K562 (cell line): ENCODE results near the gene ZNF26. TPM values are rescaled to one million over a fixed set of nuclear protein-coding genes. Genes with fewer than 3 reads are reported as not detected.

Source experiments
- ATAC-seq: fragments of 200-7000 bp; cut with Tn5 transposase; 3 replicates; pipeline ENCODE4 v1.9.1; 2020; ENCODE audit warnings: moderate library complexity
- BruUV-seq: library from RNA; stranded (reverse); fragments of 400-500 nt; replicated peaks from 2 replicates; lab custom pipeline; 2021; lab: Mats Ljungman, UMichigan
- CTCF ChIA-PET: fragments of 300-600 bp; formaldehyde crosslinking; extraction: SDS; loops from one replicate; lab custom pipeline; 2021; ENCODE audit warnings: low intra/inter-chr PET ratio; lab: Yijun Ruan, JAX
- POLR2A ChIA-PET: fragments of 300-600, 350-650 bp; sonication (Branson Sonifier 250); formaldehyde crosslinking; extraction: SDS; loops from one replicate; lab custom pipeline; 2021; ENCODE audit warnings: antibody characterized with exemption, inconsistent platforms; lab: Yijun Ruan, JAX
- DNase-seq, 4 experiments: peaks; one replicate each; pipeline versions ENCODE4 v3.0.0 to v3.0.0-alpha.2; 2011 to 2018; ENCODE audit warnings: low spot score in 3 of 4, mixed read lengths in 3 of 4; ENCODE audit errors: extremely low read depth in 1 of 4
- FAIRE-seq: peaks from 2 replicates; lab custom pipeline; 2011; peaks lifted over from hg19 to GRCh38; lab: Jason Lieb, UNC
- H2AFZ ChIP-seq: 2 replicates; pipeline ENCODE4 v1.6.0; 2011; ENCODE audit warnings: low read depth, low read length, control low read depth, inconsistent platforms
- H3K27ac ChIP-seq: fragments of 200-600 bp; 3 replicates; pipeline ENCODE4 v1.8.0; 2011; ENCODE audit warnings: low read depth, mild to moderate bottlenecking, control low read depth, inconsistent platforms, low read length, moderate library complexity, mixed read lengths; ENCODE audit errors: extremely low read depth
- H3K27me3 ChIP-seq, 2 experiments: fragments of 300-600 bp in 1 of 2; 2 replicates in 1 of 2; 3 replicates in 1 of 2; pipeline versions ENCODE4 v1.6.0 to v1.8.0; 2011; ENCODE audit warnings: inconsistent platforms in 2 of 2, low read length in 2 of 2, mild to moderate bottlenecking in 1 of 2, mixed read lengths in 1 of 2, moderate library complexity in 1 of 2; ENCODE audit not compliant: control insufficient read depth in 2 of 2, insufficient read depth in 2 of 2
- H3K36me3 ChIP-seq: fragments of 300-600 bp; 3 replicates; pipeline ENCODE4 v1.8.0; 2011; ENCODE audit warnings: mild to moderate bottlenecking, low read length, inconsistent platforms; ENCODE audit not compliant: control insufficient read depth, insufficient read depth
- H3K4me1 ChIP-seq, 2 experiments: fragments of 200-600 bp in 1 of 2; replicated peaks in 1 of 2; 2 replicates in 1 of 2; 3 replicates in 1 of 2; pipeline versions ENCODE4 v1.5.1 to v1.8.0; 2011; ENCODE audit warnings: inconsistent platforms in 2 of 2, low read length in 2 of 2, mild to moderate bottlenecking in 1 of 2, mixed read lengths in 1 of 2, moderate library complexity in 1 of 2; ENCODE audit not compliant: control insufficient read depth in 2 of 2, insufficient read depth in 2 of 2
- H3K4me2 ChIP-seq: 2 replicates; pipeline ENCODE4 v1.6.1; 2011; ENCODE audit warnings: low read length, control low read depth, inconsistent platforms, mixed read lengths; ENCODE audit not compliant: insufficient read depth
- H3K4me3 ChIP-seq: fragments of 200-600 bp; sonication (generic), shearing (Covaris generic); 2 replicates; pipeline ENCODE4 v1.5.1; 2016; ENCODE audit warnings: control low read depth, inconsistent platforms
- H3K79me2 ChIP-seq: fragments of 200-600 bp; 3 replicates; pipeline ENCODE4 v1.8.0; 2011; ENCODE audit warnings: low read length, inconsistent platforms; ENCODE audit not compliant: control insufficient read depth, insufficient read depth
- H3K9ac ChIP-seq, 2 experiments: 2 replicates each; pipeline versions ENCODE4 v1.6.0 to v1.6.1; 2011; ENCODE audit warnings: low read depth in 2 of 2, low read length in 2 of 2, control low read depth in 1 of 2, inconsistent platforms in 1 of 2, mild to moderate bottlenecking in 1 of 2, mixed read lengths in 1 of 2; ENCODE audit not compliant: insufficient read depth in 1 of 2
- H3K9me1 ChIP-seq: one replicate; pipeline ENCODE4 v1.6.0; 2011; ENCODE audit warnings: inconsistent platforms, mild to moderate bottlenecking, low read length, moderate library complexity; ENCODE audit not compliant: control insufficient read depth, insufficient read depth
- H3K9me3 ChIP-seq: replicated peaks from 2 replicates; pipeline ENCODE4 v1.5.1; 2011; ENCODE audit warnings: low read depth, low read length, inconsistent platforms; ENCODE audit not compliant: control insufficient read depth, insufficient read depth
- H4K20me1 ChIP-seq: replicated peaks from 2 replicates; pipeline ENCODE4 v1.6.1; 2011; ENCODE audit warnings: low read length, inconsistent platforms, mixed read lengths; ENCODE audit not compliant: control insufficient read depth, insufficient read depth
- ESRRA ChIP-seq: fragments of 450-650 bp; IDR thresholded peaks from 2 replicates; pipeline ENCODE4 v1.6.1; 2014; ENCODE audit warnings: low read depth, mild to moderate bottlenecking, moderate library complexity, borderline replicate concordance
- FOXA1 ChIP-seq: fragments of 450-650 bp; IDR thresholded peaks from 2 replicates; pipeline ENCODE4 v1.6.1; 2016; ENCODE audit warnings: mild to moderate bottlenecking, borderline replicate concordance
- HDAC1 ChIP-seq, 2 experiments: fragments of 450-650 bp; IDR thresholded peaks; 2 replicates each; pipeline ENCODE4 v1.6.1; 2016 to 2017; ENCODE audit warnings: inconsistent platforms in 1 of 2, mild to moderate bottlenecking in 1 of 2, moderate library complexity in 1 of 2
- KDM4B ChIP-seq, 2 experiments: fragments of 450-650 bp in 1 of 2; sonication (generic) in 1 of 2; IDR thresholded peaks; 2 replicates each; pipeline ENCODE4 v1.6.1; 2016 to 2017; ENCODE audit warnings: borderline replicate concordance in 2 of 2, antibody characterized with exemption in 1 of 2, low read depth in 1 of 2, mild to moderate bottlenecking in 1 of 2
- MYC ChIP-seq, 2 experiments: fragments of 250-450 bp in 1 of 2; sonication (Bioruptor Pico) in 1 of 2; IDR thresholded peaks; 2 replicates each; pipeline versions ENCODE4 v1.5.1 to v1.6.1; 2012 to 2021; ENCODE audit warnings: low read depth in 2 of 2, borderline replicate concordance in 1 of 2, improper control_type of control experiment in 1 of 2, low read length in 1 of 2, mild to moderate bottlenecking in 1 of 2, moderate library complexity in 1 of 2
- NCOA4 ChIP-seq: fragments of 450-650 bp; IDR thresholded peaks from 2 replicates; pipeline ENCODE4 v1.6.1; 2018; ENCODE audit warnings: mild to moderate bottlenecking; ENCODE audit not compliant: partially characterized antibody
- NFIC ChIP-seq: fragments of 450-650 bp; IDR thresholded peaks from 2 replicates; pipeline ENCODE4 v1.6.1; 2017; ENCODE audit warnings: mild to moderate bottlenecking, inconsistent platforms
- NR2C2 ChIP-seq, 2 experiments: fragments of 200-800 bp in 1 of 2; sonication (Bioruptor generic) in 1 of 2; sonication (generic) in 1 of 2; formaldehyde crosslinking in 1 of 2; IDR thresholded peaks; 2 replicates each; pipeline versions ENCODE4 v1.6.1 to v1.8.0; 2016 to 2022; ENCODE audit warnings: mild to moderate bottlenecking in 1 of 2, missing compliant biosample characterization in 1 of 2, missing genetic modification characterization in 1 of 2, missing genetic modification reagents in 1 of 2
- SP1 ChIP-seq: sonication (generic); formaldehyde crosslinking; IDR thresholded peaks from 2 replicates; pipeline ENCODE4 v1.8.1; 2022; ENCODE audit warnings: mild to moderate bottlenecking, missing genetic modification reagents
- ZFP30 ChIP-seq: fragments of 250-450 bp; sonication (Bioruptor Pico); IDR thresholded peaks from 2 replicates; pipeline ENCODE4 v1.8.0; 2022; ENCODE audit warnings: moderate library complexity, mild to moderate bottlenecking, inconsistent platforms, borderline replicate concordance
- ZNF184 ChIP-seq: sonication (generic); formaldehyde crosslinking; IDR thresholded peaks from 2 replicates; pipeline ENCODE4 v1.5.0; 2020; ENCODE audit warnings: missing genetic modification reagents
- ZNF75A ChIP-seq: fragments of 450-650 bp; formaldehyde crosslinking; IDR thresholded peaks from 2 replicates; pipeline ENCODE4 v1.4.0; 2020; ENCODE audit warnings: mild to moderate bottlenecking
- WGBS: fragments of 100-300 bp; shearing (Covaris generic); methylation state at CpG from one replicate; pipeline ENCODE4 v1.1.6; 2016; ENCODE audit warnings: low coverage, mixed read lengths; ENCODE audit not compliant: insufficient coverage; ENCODE audit errors: missing lambda C conversion rate; 5-methylcytosine and 5-hydroxymethylcytosine counted together
- in situ Hi-C: fragments of 300-500 bp; cut with MboI; formaldehyde crosslinking; loops from 4 replicates; pipeline ENCODE4 v1.15.0; 2018; ENCODE audit warnings: inconsistent platforms, mixed read lengths
- intact Hi-C: fragments of 100-400 bp; cut with micrococcal nuclease; formaldehyde crosslinking; loops from 2 replicates; pipeline ENCODE4 v1.14.2; 2022
- polyA plus RNA-seq, 8 experiments: library from polyadenylated mRNA; depleted of rRNA in 4 of 8; stranded (reverse) in 5 of 8; unstranded in 3 of 8; fragments of >200 nt; fragmentation: Nextera tagmentation in 2 of 8; fragmentation: Illumina TruSeq in 1 of 8; extraction: Ambion mirVana in 2 of 8; extraction: Trizol in 1 of 8; gene quantifications; 2 replicates each; pipeline versions ENCODE4 v1.2.1 to v1.2.3, GENCODE V29; 2011 to 2014; ENCODE audit warnings: inconsistent platforms in 1 of 8, missing spikeins in 1 of 8
- total RNA-seq, 7 experiments: library from RNA; depleted of rRNA in 6 of 7; stranded (reverse); fragments of >200 nt in 6 of 7; fragmentation: Illumina TruSeq in 2 of 7; extraction: Trizol in 2 of 7; gene quantifications; 2 replicates each; pipeline versions ENCODE4 v1.2.1 to v1.2.3, GENCODE V29; 2011 to 2021; ENCODE audit warnings: low replicate concordance in 1 of 7
- TF ChIP-seq, protein P1 (sequence below), 2 experiments: IDR thresholded peaks in 1 of 2; conservative IDR thresholded peaks in 1 of 2; 2 replicates each; pipeline ENCODE4 v1.6.1; 2016; ENCODE audit warnings: low read depth in 2 of 2, mild to moderate bottlenecking in 1 of 2, missing compliant biosample characterization in 1 of 2, missing genetic modification characterization in 1 of 2, moderate library complexity in 1 of 2

ZNF26 gene
- total and polyA plus RNA-seq, 9 of the 15 experiments (the other 6 are each of a cell fraction or from before 2014, with no cell fraction given) = 1.2 to 14.1 (median 8.0) TPM

DNA sequence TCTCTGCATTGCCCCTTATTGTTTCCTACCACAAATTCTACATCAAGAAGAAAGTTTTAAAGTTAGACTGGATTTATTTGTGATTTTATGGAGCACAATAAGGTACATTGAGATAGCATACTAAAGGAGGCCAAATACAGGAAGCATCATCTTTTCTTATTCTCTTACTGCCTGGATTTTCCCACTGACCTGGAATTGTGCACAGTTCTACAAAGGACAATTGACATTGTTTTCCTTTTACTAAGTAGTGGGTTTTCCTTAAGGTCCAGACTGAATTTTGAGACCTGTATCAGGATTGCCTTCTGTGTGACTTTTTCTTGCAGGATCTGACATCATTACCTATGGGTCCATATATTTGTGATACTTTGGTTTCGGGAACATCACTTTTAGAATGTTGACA lies 75.8 kb downstream of the ZNF26 start:
- Histone ChIP-seq H3K36me3 (peaks cover 3% of the 10 kb centered on the region; the same call in 1 of the 3 replicates), H2AFZ (no peak overlapping the region), H3K27ac (no peak overlapping the region), H3K4me2 (no peak overlapping the region), H3K27me3 (no peaks in the 10 kb centered on the region), H3K9me3 (peaks cover 47% of the 10 kb centered on the region), H3K79me2 (no peaks in the 10 kb centered on the region), H4K20me1 (no peaks in the 10 kb centered on the region), H3K9ac (no peak overlapping the region), H3K4me1 (no peaks in the 10 kb centered on the region), H3K4me3 (no peak overlapping the region), H3K9me1 (no peaks in the 10 kb centered on the region)
- CTCF ChIA-PET = no interaction called here
- ATAC-seq = no peak
- FAIRE-seq = no peak
- in situ Hi-C loops = no loop called here
- WGBS = 7% methylated on average over 1 of the region's 1 CpG
- POLR2A ChIA-PET = interaction anchor here (1.1 kb wide), 1 partner anchor 11 kb away, joined by 3 read pairs; no protein-coding TSS in a partner anchor
- intact Hi-C loops = loop anchor here (10.0 kb wide), 1 partner anchor 97 kb away; no protein-coding TSS in a partner anchor
- DNase-seq = no peak
- TF ChIP-seq HDAC1 (IDR thresholded peaks at IDR 0.05) = no peak
- TF ChIP-seq ZFP30 (CRISPR knock-in tag) = no peak
- peak; percentile 91 for TF ChIP-seq ZNF75A (CRISPR knock-in tag)
- no TSS peak for BruUV-seq

DNA sequence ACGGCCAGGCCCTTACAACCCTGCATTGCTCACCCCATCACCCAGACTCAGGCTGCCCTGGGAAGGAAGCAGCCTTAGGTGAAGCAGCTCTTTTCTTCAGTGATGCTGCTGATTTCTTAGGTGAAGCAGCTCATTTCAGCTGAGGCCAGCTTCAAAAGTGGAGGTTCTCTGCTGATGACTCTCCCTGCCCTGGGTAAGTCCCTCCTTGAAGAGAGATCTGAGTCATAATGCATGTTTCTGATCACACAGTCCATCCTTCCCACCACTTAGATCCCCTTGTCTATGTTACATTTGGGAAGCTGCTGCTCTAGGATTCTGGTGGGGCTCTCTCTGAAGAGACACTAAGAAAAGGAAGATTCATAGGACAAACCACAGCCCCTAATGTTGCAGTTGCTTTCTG lies 77.4 kb downstream of the ZNF26 start:
- H3K9me3 ChIP-seq = peaks cover 37% of the 10 kb centered on the region
- POLR2A ChIA-PET = no interaction called here
- no TSS peak for BruUV-seq
- TF ChIP-seq KDM4B (IDR thresholded peaks at IDR 0.05; ENCODE audit: borderline replicate concordance in 2 of 2, low read depth in 1 of 2) (no peak), NR2C2 (CRISPR knock-in tag; IDR thresholded peaks at IDR 0.05) (no peak), NR2C2 (tag; IDR thresholded peaks at IDR 0.05) (no peak), NFIC (no peak), SP1 (CRISPR knock-in tag) (no peak), ESRRA (no peak), MYC (IDR thresholded peaks at IDR 0.05; ENCODE audit: low read depth, low read length) (no peak), MYC (CRISPR knock-in tag; IDR thresholded peaks at IDR 0.05; ENCODE audit: borderline replicate concordance, low read depth) (no peak), ZNF184 (CRISPR knock-in tag) (no peak), NCOA4 (no peak), FOXA1 (no peak)
- TF ChIP-seq, protein P1, sequence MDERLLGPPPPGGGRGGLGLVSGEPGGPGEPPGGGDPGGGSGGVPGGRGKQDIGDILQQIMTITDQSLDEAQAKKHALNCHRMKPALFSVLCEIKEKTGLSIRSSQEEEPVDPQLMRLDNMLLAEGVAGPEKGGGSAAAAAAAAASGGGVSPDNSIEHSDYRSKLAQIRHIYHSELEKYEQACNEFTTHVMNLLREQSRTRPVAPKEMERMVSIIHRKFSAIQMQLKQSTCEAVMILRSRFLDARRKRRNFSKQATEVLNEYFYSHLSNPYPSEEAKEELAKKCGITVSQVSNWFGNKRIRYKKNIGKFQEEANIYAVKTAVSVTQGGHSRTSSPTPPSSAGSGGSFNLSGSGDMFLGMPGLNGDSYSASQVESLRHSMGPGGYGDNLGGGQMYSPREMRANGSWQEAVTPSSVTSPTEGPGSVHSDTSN (CRISPR knock-in tag; IDR thresholded peaks at IDR 0.05; ENCODE audit: low read depth) = no peak
- TF ChIP-seq, protein P1 (tag; conservative IDR thresholded peaks at IDR 0.05; ENCODE audit: low read depth) = no peak

More for the DNA sequence above, 77.4 kb downstream of the ZNF26 start:
- FAIRE-seq (no peak), ATAC-seq (no peak), DNase-seq (no peak)
- in situ Hi-C loops (no loop called here), intact Hi-C loops (loop anchor here (10.0 kb wide), 1 partner anchor 99 kb away; no protein-coding TSS in a partner anchor)
- no peak overlapping the region for H3K4me3 ChIP-seq
- H3K36me3 ChIP-seq = no peaks in the 10 kb centered on the region
- H3K9ac ChIP-seq = no peak overlapping the region
- no peak overlapping the region for H3K27ac ChIP-seq
- no peaks in the 10 kb centered on the region for H4K20me1 ChIP-seq
- H3K4me1 ChIP-seq = no peaks in the 10 kb centered on the region
- H2AFZ ChIP-seq = no peak overlapping the region
- H3K27me3 ChIP-seq = no peaks in the 10 kb centered on the region
- whole genome bisulfite sequencing = 0% methylated on average over 1 of the region's 1 CpG
- H3K9me1 ChIP-seq = no peaks in the 10 kb centered on the region
- CTCF ChIA-PET = no interaction called here
- no peak overlapping the region for H3K4me2 ChIP-seq
- no peaks in the 10 kb centered on the region for H3K79me2 ChIP-seq
